HepG2 (cell line): ENCODE data around the gene VWA3A. TPM values are rescaled to one million over a fixed set of nuclear protein-coding genes. Genes with fewer than 3 reads are reported as not detected.

Source experiments
- CENPX ChIP-seq: sonication (generic); formaldehyde crosslinking; IDR thresholded peaks from 2 replicates; pipeline ENCODE4 v1.9.0; 2021; ENCODE audit warnings: mild to moderate bottlenecking, missing genetic modification reagents, moderate library complexity
- NFKBIZ ChIP-seq: IDR thresholded peaks from 2 replicates; pipeline ENCODE4 v1.6.1; 2018; ENCODE audit warnings: missing genetic modification reagents, missing compliant biosample characterization
- NPAS2 ChIP-seq: sonication (generic); formaldehyde crosslinking; IDR thresholded peaks from 2 replicates; pipeline ENCODE4 v1.8.0; 2022; ENCODE audit warnings: mild to moderate bottlenecking, missing genetic modification reagents, borderline replicate concordance
- POLR2A ChIP-seq, 2 experiments: IDR thresholded peaks; 2 replicates each; pipeline ENCODE4 v1.6.1; 2011; ENCODE audit warnings: low read depth in 2 of 2, low read length in 2 of 2, mild to moderate bottlenecking in 1 of 2, moderate library complexity in 1 of 2; ENCODE audit not compliant: insufficient read depth in 1 of 2
- PPARG ChIP-seq: conservative IDR thresholded peaks from 2 replicates; pipeline ENCODE4 v1.6.1; 2016; ENCODE audit warnings: missing biosample characterization, missing genetic modification reagents
- THAP9 ChIP-seq: sonication (generic); formaldehyde crosslinking; IDR thresholded peaks from 2 replicates; pipeline ENCODE4; 2020; ENCODE audit warnings: missing genetic modification reagents, mild to moderate bottlenecking, borderline replicate concordance
- XRCC5 ChIP-seq: fragments of 200-400 bp; formaldehyde crosslinking; optimal IDR thresholded peaks from 2 replicates; pipeline ENCODE3; 2017; ENCODE audit warnings: mild to moderate bottlenecking, low read length
- ZFP91 ChIP-seq: sonication (generic); formaldehyde crosslinking; IDR thresholded peaks from 2 replicates; pipeline ENCODE4 v1.9.0; 2022; ENCODE audit warnings: missing genetic modification reagents, mild to moderate bottlenecking, borderline replicate concordance
- ZNF225 ChIP-seq: sonication (generic); formaldehyde crosslinking; IDR thresholded peaks from 2 replicates; pipeline ENCODE4 v1.4.0; 2020; ENCODE audit warnings: mild to moderate bottlenecking, missing genetic modification reagents
- ZNF329 ChIP-seq: sonication (generic); formaldehyde crosslinking; IDR thresholded peaks from 2 replicates; pipeline ENCODE4 v1.9.0; 2021; ENCODE audit warnings: low read depth, mild to moderate bottlenecking, missing genetic modification reagents
- ZNF446 ChIP-seq: sonication (generic); formaldehyde crosslinking; IDR thresholded peaks from 2 replicates; pipeline ENCODE4 v1.5.0; 2020; ENCODE audit warnings: mild to moderate bottlenecking, missing genetic modification reagents
- ZNF550 ChIP-seq: sonication (generic); formaldehyde crosslinking; IDR thresholded peaks from 2 replicates; pipeline ENCODE4 v1.4.0; 2020; ENCODE audit warnings: mild to moderate bottlenecking, missing genetic modification reagents, borderline replicate concordance
- ZNF646 ChIP-seq: sonication (generic); formaldehyde crosslinking; IDR thresholded peaks from 2 replicates; pipeline ENCODE4 v1.9.0; 2021; ENCODE audit warnings: mild to moderate bottlenecking, missing genetic modification reagents
- ZNF781 ChIP-seq: sonication (generic); formaldehyde crosslinking; IDR thresholded peaks from 2 replicates; pipeline ENCODE4 v1.5.1; 2020; ENCODE audit warnings: borderline replicate concordance, mild to moderate bottlenecking, missing genetic modification reagents; ENCODE audit errors: not compliant biosample characterization
- polyA plus RNA-seq, 8 experiments: library from polyadenylated mRNA; depleted of rRNA in 3 of 8; stranded (reverse) in 7 of 8; unstranded in 1 of 8; fragments of >200 nt; fragmentation: Illumina TruSeq in 4 of 8; extraction: Trizol in 4 of 8; gene quantifications; 2 replicates each; pipeline versions ENCODE4 v1.2.1 to v1.2.3, GENCODE V29; 2011 to 2016; ENCODE audit warnings: low read depth in 4 of 8, missing spikeins in 1 of 8, mixed read lengths in 1 of 8; ENCODE audit not compliant: insufficient read depth in 1 of 8
- total RNA-seq, 5 experiments: library from RNA; depleted of rRNA; stranded (reverse); fragments of >200 nt; fragmentation: Illumina TruSeq; extraction: Trizol; gene quantifications; 2 replicates each; pipeline ENCODE4 v1.2.3, GENCODE V29; 2016; ENCODE audit warnings: low read depth in 1 of 5

Gene VWA3A
- total and polyA plus RNA-seq, 2 of the 13 experiments (the other 11 are each of a cell fraction or from before 2014, with no cell fraction given), result 0.03 to 0.07 TPM

GRCh38 chr16:22190081-22190775, 97.9 kb downstream of the VWA3A start (continued):
- peak; percentile 94 for TF ChIP-seq ZFP91 (CRISPR knock-in tag)
- peak; percentile 42 for TF ChIP-seq XRCC5
- TF ChIP-seq ZNF781 (CRISPR knock-in tag), result no peak
- no peak for TF ChIP-seq CENPX
- peak in 1 of 2 experiments; percentile 75; a peak in 2 of 4 replicates for TF ChIP-seq POLR2A (IDR thresholded peaks at IDR 0.05; ENCODE audit: insufficient read depth in 1 of 2, low read depth in 2 of 2, low read length in 2 of 2)
- TF ChIP-seq ZNF646, result peak; percentile 71; the same call in 1 of the 2 replicates
- no peak for TF ChIP-seq NFKBIZ
- peak; percentile 96 for TF ChIP-seq ZNF446 (CRISPR knock-in tag)
- TF ChIP-seq NPAS2 (CRISPR knock-in tag), result no peak
- TF ChIP-seq PPARG (CRISPR knock-in tag), result peak; percentile 46; the same call in 1 of the 2 replicates
- TF ChIP-seq ZNF329 (CRISPR knock-in tag), result 0 out of 2 replicates have a peak, but pooled peaks have one; percentile 69
- TF ChIP-seq ZNF225 (CRISPR knock-in tag), result peak; percentile 96
- peak; percentile 79 for TF ChIP-seq THAP9 (CRISPR knock-in tag)
- peak; percentile 95; the same call in 1 of the 2 replicates for TF ChIP-seq ZNF550
